Ascending aorta (tissue), 2 donors: ENCODE measurements around the gene NKAIN4. TPM values are rescaled to one million over a fixed set of nuclear protein-coding genes. Genes with fewer than 3 reads are reported as not detected.

ENCODE experiments used
- DNase-seq, 2 donors: peaks; one replicate each; pipeline ENCODE4 v3.0.0-alpha.2; 2019; ENCODE audit warnings: low spot score in 2 of 2
- H3K27ac ChIP-seq, 2 donors: fragments of 200-600 bp; sonication (generic); one replicate each; pipeline ENCODE4 v1.5.1; 2016 to 2017; ENCODE audit warnings: mild to moderate bottlenecking in 1 of 2
- H3K27me3 ChIP-seq: fragments of 200-600 bp; sonication (generic); one replicate; pipeline ENCODE4 v1.5.1; 2017
- H3K36me3 ChIP-seq, 2 donors: fragments of 200-600 bp; sonication (generic); one replicate each; pipeline ENCODE4 v1.5.1; 2016
- H3K4me1 ChIP-seq, 2 donors: fragments of 200-600 bp; sonication (generic); one replicate each; pipeline ENCODE4 v1.5.1; 2016 to 2017; ENCODE audit warnings: mild to moderate bottlenecking in 1 of 2
- H3K4me3 ChIP-seq, 2 donors: fragments of 200-600 bp; sonication (generic); one replicate each; pipeline ENCODE4 v1.5.1; 2016 to 2017; ENCODE audit warnings: mild to moderate bottlenecking in 1 of 2
- H3K9me3 ChIP-seq, 2 donors: fragments of 200-600 bp; sonication (generic); one replicate each; pipeline ENCODE4 v1.5.1; 2016
- intact Hi-C: fragments of 100-400 bp; cut with DNase I; formaldehyde crosslinking; loops from one replicate; pipeline ENCODE4 v1.15.1; 2023
- total RNA-seq: library from RNA; depleted of rRNA; stranded (reverse); fragments of >200 nt; gene quantifications from one replicate; pipeline ENCODE4 v1.1.0, GENCODE V29; 2016
- TF ChIP-seq, protein P1 (sequence below), 3 experiments: fragments of 200-600 bp in 2 of 3; fragments of 450-650 bp in 1 of 3; sonication (generic) in 2 of 3; IDR thresholded peaks; one replicate each; pipeline ENCODE4 v1.5.1; 2016 to 2019; ENCODE audit warnings: antibody characterized with exemption in 3 of 3, mild to moderate bottlenecking in 1 of 3, moderate library complexity in 1 of 3

NKAIN4 gene
- total RNA-seq, 1 donor from 2014 or later: not detected

- intact Hi-C loops: no loop called here
- no peak overlapping the region for H3K27ac ChIP-seq
- H3K4me1 ChIP-seq: peaks cover 0 to 9% of the 10 kb centered on the region in 2 donors
- no peaks in the 10 kb centered on the region for H3K9me3 ChIP-seq
- H3K36me3 ChIP-seq: no peaks in the 10 kb centered on the region
- no peaks in the 10 kb centered on the region for H3K27me3 ChIP-seq
- no peak for DNase-seq
- TF ChIP-seq, protein P1, sequence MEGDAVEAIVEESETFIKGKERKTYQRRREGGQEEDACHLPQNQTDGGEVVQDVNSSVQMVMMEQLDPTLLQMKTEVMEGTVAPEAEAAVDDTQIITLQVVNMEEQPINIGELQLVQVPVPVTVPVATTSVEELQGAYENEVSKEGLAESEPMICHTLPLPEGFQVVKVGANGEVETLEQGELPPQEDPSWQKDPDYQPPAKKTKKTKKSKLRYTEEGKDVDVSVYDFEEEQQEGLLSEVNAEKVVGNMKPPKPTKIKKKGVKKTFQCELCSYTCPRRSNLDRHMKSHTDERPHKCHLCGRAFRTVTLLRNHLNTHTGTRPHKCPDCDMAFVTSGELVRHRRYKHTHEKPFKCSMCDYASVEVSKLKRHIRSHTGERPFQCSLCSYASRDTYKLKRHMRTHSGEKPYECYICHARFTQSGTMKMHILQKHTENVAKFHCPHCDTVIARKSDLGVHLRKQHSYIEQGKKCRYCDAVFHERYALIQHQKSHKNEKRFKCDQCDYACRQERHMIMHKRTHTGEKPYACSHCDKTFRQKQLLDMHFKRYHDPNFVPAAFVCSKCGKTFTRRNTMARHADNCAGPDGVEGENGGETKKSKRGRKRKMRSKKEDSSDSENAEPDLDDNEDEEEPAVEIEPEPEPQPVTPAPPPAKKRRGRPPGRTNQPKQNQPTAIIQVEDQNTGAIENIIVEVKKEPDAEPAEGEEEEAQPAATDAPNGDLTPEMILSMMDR (IDR thresholded peaks at IDR 0.05): no peak
- H3K4me3 ChIP-seq: no peak overlapping the region
Measured at GRCh38 chr20:63220696-63221399, 33.4 kb downstream of the NKAIN4 start.

DNA sequence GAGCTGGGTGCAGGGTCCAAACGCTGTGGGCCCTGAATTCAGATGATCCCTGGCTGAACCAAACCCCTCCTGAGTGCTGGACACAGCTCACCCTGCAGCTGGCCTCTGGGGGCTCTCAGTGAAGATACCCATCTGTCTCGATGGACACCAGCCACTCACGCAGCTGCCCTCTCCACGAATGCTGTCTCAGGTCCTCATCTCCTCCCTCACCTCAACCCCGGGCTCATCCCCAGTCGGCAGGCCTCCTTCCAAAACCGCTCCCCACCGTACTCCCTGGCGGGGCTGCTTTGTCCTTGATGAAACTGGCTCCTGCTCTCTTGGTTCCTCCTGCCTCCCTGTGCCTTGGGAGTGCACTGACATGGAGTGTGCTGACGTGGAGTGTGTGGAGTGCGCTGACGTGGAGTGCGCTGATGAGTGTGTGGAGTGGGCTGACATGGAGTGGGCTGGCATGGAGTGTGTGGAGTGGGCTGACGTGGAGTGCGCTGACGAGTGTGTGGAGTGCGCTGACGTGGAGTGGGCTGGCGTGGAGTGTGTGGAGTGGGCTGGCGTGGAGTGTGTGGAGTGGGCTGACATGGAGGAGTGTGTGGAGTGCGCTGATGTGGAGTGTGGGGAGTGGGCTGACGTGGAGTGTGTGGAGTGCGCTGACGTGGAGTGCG is 34.3 kb downstream of the NKAIN4 start:
- Histone ChIP-seq H3K4me1 (peaks cover 0 to 12% of the 10 kb centered on the region in 2 donors), H3K27ac (no peak overlapping the region), H3K36me3 (no peaks in the 10 kb centered on the region), H3K4me3 (no peak overlapping the region), H3K27me3 (no peaks in the 10 kb centered on the region), H3K9me3 (no peaks in the 10 kb centered on the region)
- DNase-seq: no peak
- TF ChIP-seq, protein P1 (IDR thresholded peaks at IDR 0.05): no peak
- intact Hi-C loops: loop anchor here (5.0 to 10.0 kb wide), 6 partner anchors 283 to 755 kb away; partner anchors contain the start of genes GID8, GMEB2, SAMD10 and TCFL5

DNA sequence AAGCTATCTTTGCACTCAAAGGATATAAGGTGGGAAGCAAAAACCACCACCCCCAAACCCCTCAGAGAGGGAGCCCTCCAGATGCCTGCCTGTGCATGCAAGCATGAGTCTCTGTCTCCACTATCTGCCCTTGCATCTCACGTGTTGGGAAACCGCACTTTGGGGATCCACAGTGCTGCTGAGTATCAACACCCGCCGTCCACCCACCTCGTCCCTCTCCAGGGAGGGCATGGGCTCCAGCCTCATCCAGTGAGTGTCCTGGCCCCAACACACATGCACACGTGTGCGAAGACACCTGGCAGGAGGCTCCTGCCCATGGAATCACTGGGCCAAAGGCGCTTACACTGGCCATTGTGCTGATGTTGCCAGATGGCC is 34.8 kb downstream of the NKAIN4 start:
- peaks cover 0 to 14% of the 10 kb centered on the region in 2 donors for H3K4me1 ChIP-seq
- DNase-seq: no peak
- no peaks in the 10 kb centered on the region for H3K36me3 ChIP-seq
- TF ChIP-seq, protein P1 (IDR thresholded peaks at IDR 0.05): no peak
- intact Hi-C loops: loop anchor here (5.0 to 10.0 kb wide), 6 partner anchors 282 to 755 kb away; partner anchors contain the start of genes GID8, GMEB2, SAMD10 and TCFL5
- H3K9me3 ChIP-seq: no peaks in the 10 kb centered on the region
- no peaks in the 10 kb centered on the region for H3K27me3 ChIP-seq
- no peak overlapping the region for H3K4me3 ChIP-seq
- no peak overlapping the region for H3K27ac ChIP-seq

- H3K9me3 ChIP-seq: no peaks in the 10 kb centered on the region
- no peak overlapping the region for H3K27ac ChIP-seq
- no peaks in the 10 kb centered on the region for H3K27me3 ChIP-seq
- TF ChIP-seq, protein P1 (IDR thresholded peaks at IDR 0.05): no peak
- intact Hi-C loops: loop anchor here (5.0 to 10.0 kb wide), 6 partner anchors 282 to 756 kb away; partner anchors contain the start of genes GID8, GMEB2, SAMD10 and TCFL5
- DNase-seq: no peak
- H3K36me3 ChIP-seq: no peaks in the 10 kb centered on the region
- H3K4me3 ChIP-seq: no peak overlapping the region
- peaks cover 0 to 14% of the 10 kb centered on the region in 2 donors for H3K4me1 ChIP-seq
Measured at GRCh38 chr20:63218701-63219446, 35.4 kb downstream of the NKAIN4 start.

DNA sequence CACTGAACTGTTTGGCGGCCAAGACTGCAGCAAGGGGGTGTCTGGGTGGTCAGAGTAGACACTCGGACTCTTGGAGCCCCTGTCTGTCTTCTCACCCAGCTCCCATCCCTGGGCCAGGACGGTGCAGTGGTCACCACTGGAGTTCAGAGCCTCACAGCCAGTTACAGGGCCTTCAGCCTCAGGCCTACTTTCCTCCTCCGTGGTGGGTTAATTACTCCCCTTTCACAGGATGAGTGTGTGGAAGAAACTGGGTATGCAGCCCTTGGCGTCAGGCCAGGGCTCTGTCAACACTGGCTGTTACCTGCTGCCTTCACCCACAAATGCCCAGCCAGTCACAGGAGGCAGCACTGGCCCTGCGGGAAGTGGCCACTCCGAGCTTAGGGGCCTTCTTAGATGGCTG is 36.6 kb downstream of the NKAIN4 start:
- H3K27me3 ChIP-seq: no peaks in the 10 kb centered on the region
- intact Hi-C loops: loop anchor here (2.0 to 10.0 kb wide), 7 partner anchors 115 to 757 kb away; partner anchors contain the start of genes GID8, GMEB2, SAMD10 and TCFL5

More for the DNA sequence above, 36.6 kb downstream of the NKAIN4 start:
- TF ChIP-seq, protein P1 (IDR thresholded peaks at IDR 0.05): no peak
- Histone ChIP-seq H3K4me3 (no peak overlapping the region), H3K4me1 (peaks cover 0 to 14% of the 10 kb centered on the region in 2 donors), H3K36me3 (peaks cover 8 to 9% of the 10 kb centered on the region in 2 donors), H3K27ac (no peak overlapping the region), H3K9me3 (no peaks in the 10 kb centered on the region)
- DNase-seq: no peak
